Gastroesophageal sphincter (tissue), 4 donors: Measurements from ENCODE around the gene CNTROB. TPM values are rescaled to one million over a fixed set of nuclear protein-coding genes. Genes with fewer than 3 reads are reported as not detected.

Experiments
- ATAC-seq: fragments of 150-250 bp; one replicate; pipeline ENCODE4 v1.9.1; 2016; ENCODE audit warnings: mild to moderate bottlenecking, moderate library complexity
- H3K27ac ChIP-seq, 4 donors: fragments of 200-600 bp; sonication (generic) in 3 of 4; 1 replicate in 3 of 4; 2 replicates in 1 of 4; pipeline ENCODE4 v1.5.1; 2016 to 2019
- H3K27me3 ChIP-seq: fragments of 200-600 bp; sonication (generic); one replicate; pipeline ENCODE4 v1.5.1; 2019
- H3K36me3 ChIP-seq, 2 donors: fragments of 200-600 bp; sonication (generic); one replicate each; pipeline ENCODE4 v1.5.1; 2019; ENCODE audit warnings: control low read depth in 1 of 2
- H3K4me1 ChIP-seq, 3 donors: fragments of 200-600 bp; sonication (generic); 1 replicate in 2 of 3; 2 replicates in 1 of 3; pipeline ENCODE4 v1.5.1; 2016 to 2019; ENCODE audit warnings: control low read depth in 2 of 3
- H3K4me3 ChIP-seq, 2 donors: fragments of 200-600 bp; sonication (generic); one replicate each; pipeline ENCODE4 v1.5.1; 2019; ENCODE audit warnings: mild to moderate bottlenecking in 1 of 2, moderate library complexity in 1 of 2
- H3K9me3 ChIP-seq, 3 donors: fragments of 200-600 bp; sonication (generic); one replicate each; pipeline ENCODE4 v1.5.1; 2017 to 2019; ENCODE audit warnings: control low read depth in 2 of 3
- CTCF ChIP-seq, 4 experiments: fragments of 200-600 bp in 2 of 4; fragments of 450-650 bp in 2 of 4; sonication (generic) in 1 of 4; IDR thresholded peaks; one replicate each; pipeline ENCODE4 v1.5.1; 2017 to 2019; ENCODE audit warnings: antibody characterized with exemption in 4 of 4, mild to moderate bottlenecking in 2 of 4, moderate library complexity in 2 of 4
- EP300 ChIP-seq: sonication (generic); formaldehyde crosslinking; IDR thresholded peaks from one replicate; pipeline ENCODE4 v1.6.1; 2017; ENCODE audit warnings: antibody characterized with exemption, mild to moderate bottlenecking
- POLR2A ChIP-seq, 2 donors: fragments of 450-650 bp; IDR thresholded peaks; one replicate each; pipeline ENCODE4 v1.6.1; 2017; ENCODE audit warnings: antibody characterized with exemption in 2 of 2, mild to moderate bottlenecking in 2 of 2, moderate library complexity in 1 of 2
- POLR2AphosphoS5 ChIP-seq: sonication (generic); formaldehyde crosslinking; IDR thresholded peaks from one replicate; pipeline ENCODE4 v1.6.1; 2017; ENCODE audit warnings: antibody characterized with exemption
- WGBS, 2 donors: methylation state at CpG; one replicate each; pipeline ENCODE4 v1.1.5; 2018; ENCODE audit warnings: low coverage in 1 of 2; 5-methylcytosine and 5-hydroxymethylcytosine counted together
- small RNA-seq, 4 donors: library from RNA; depleted of rRNA; stranded (forward); fragments of <200 nt; gene quantifications; one replicate each; pipeline ENCODE3, GENCODE V24; 2016
- total RNA-seq, 4 donors: library from RNA; depleted of rRNA; stranded (reverse); fragments of >200 nt; gene quantifications; one replicate each; pipeline ENCODE4 v1.1.0, GENCODE V29; 2016

The CNTROB gene
- total RNA-seq, 4 donors from 2014 or later = 15.6 to 31.8 (median 18.2) TPM

GRCh38 chr17:7995724-7996123 is 63.7 kb downstream of the CNTROB start:
- Histone ChIP-seq H3K4me3 (no peak overlapping the region), H3K4me1 (peaks cover 0 to 10% (median 0%) of the 10 kb centered on the region in 3 donors)
- no peak for ATAC-seq

GRCh38 chr17:7997186-7997585 is 65.2 kb downstream of the CNTROB start:
- 18 to 27% methylated on average over 3 to 5 of the region's 5 CpGs for WGBS, 2 donors
- peak; percentile 50 for ATAC-seq
- Histone ChIP-seq H3K4me1 (peaks cover 0 to 11% (median 0%) of the 10 kb centered on the region in 3 donors), H3K27me3 (peaks cover 45% of the 10 kb centered on the region), H3K4me3 (no peak overlapping the region), H3K36me3 (no peaks in the 10 kb centered on the region), H3K9me3 (no peaks in the 10 kb centered on the region), H3K27ac (no peak overlapping the region)
- TF ChIP-seq CTCF (IDR thresholded peaks at IDR 0.05) (peak in 2 of 4 experiments; percentile 29 to 52), POLR2A (IDR thresholded peaks at IDR 0.05) (no peak)

More at GRCh38 chr17:7995724-7996123, 63.7 kb downstream of the CNTROB start:
- peaks cover 36% of the 10 kb centered on the region for H3K27me3 ChIP-seq
- 97% methylated on average over 2 of the region's 2 CpGs; no CpG with 5 or more reads in 1 of the 2 donors for WGBS, 2 donors
- H3K36me3 ChIP-seq = no peaks in the 10 kb centered on the region
- TF ChIP-seq CTCF (IDR thresholded peaks at IDR 0.05) = no peak
- no peak for TF ChIP-seq POLR2A (IDR thresholded peaks at IDR 0.05)
- TF ChIP-seq POLR2AphosphoS5 = no peak
- TF ChIP-seq EP300 = no peak
- H3K27ac ChIP-seq = no peak overlapping the region
- no peaks in the 10 kb centered on the region for H3K9me3 ChIP-seq

Small RNAs within 50 kb of the gene (small RNA-seq; reads per million reads assigned to genes)
- 0 to 2.1 (median 0.69) reads per million in 4 donors for gene SCARNA21

Other genes starting within 250 kb of the CNTROB start
- gene TP53, start 244.7 kb upstream of the CNTROB start, total RNA-seq = 10 to 100 TPM; 14.7 to 16.3 (median 15.6) TPM
- gene WRAP53, start 243.7 kb upstream of the CNTROB start, total RNA-seq = 1 to 10 TPM; 2.8 to 4.7 (median 3.9) TPM
- under 1 TPM in 2 of 4 donors, not detected in 2; 0.27 to 0.52 TPM for gene EFNB3, start 227.0 kb upstream of the CNTROB start, total RNA-seq
- under 1 TPM in 2 of 4 donors, not detected in 2; 0.08 to 0.31 TPM for gene DNAH2, start 214.5 kb upstream of the CNTROB start, total RNA-seq
- 10 to 100 TPM in 3 of 4 donors, 1 to 10 TPM in 1; 5.7 to 16.2 (median 15.6) TPM for gene KDM6B, start 98.0 kb upstream of the CNTROB start, total RNA-seq
- 10 to 100 TPM in 3 of 4 donors, 1 to 10 TPM in 1; 6.5 to 41.6 (median 29.6) TPM for gene TMEM88, start 77.1 kb upstream of the CNTROB start, total RNA-seq
- gene NAA38, start 74.6 kb upstream of the CNTROB start, total RNA-seq = 10 to 100 TPM; 60.5 to 84.7 (median 69.8) TPM
- gene CYB5D1, start 74.2 kb upstream of the CNTROB start, total RNA-seq = 10 to 100 TPM; 12.0 to 18.7 (median 13.7) TPM
- gene CHD3, start 43.4 kb upstream of the CNTROB start, total RNA-seq = 100 to 1,000 TPM in 3 of 4 donors, 10 to 100 TPM in 1; 56.7 to 134 (median 120) TPM
- 1 to 10 TPM; 1.6 to 5.4 (median 2.1) TPM for gene RNF227, start 15.9 kb upstream of the CNTROB start, total RNA-seq
- 1 to 10 TPM in 1 of 4 donors, under 1 TPM in 1, not detected in 2; 0.58 to 1.3 TPM for gene KCNAB3, start 2.4 kb upstream of the CNTROB start, total RNA-seq
- gene TRAPPC1, start 260 bp upstream of the CNTROB start, total RNA-seq = 10 to 100 TPM; 20.9 to 44.2 (median 29.0) TPM
- not detected for gene GUCY2D, start 70.4 kb downstream of the CNTROB start, total RNA-seq
- 1 to 10 TPM in 3 of 4 donors, under 1 TPM in 1; 0.69 to 5.6 (median 2.8) TPM for gene ALOX15B, start 106.9 kb downstream of the CNTROB start, total RNA-seq
- gene ALOX12B, start 155.5 kb downstream of the CNTROB start, total RNA-seq = under 1 TPM in 1 of 4 donors, not detected in 3; 0.17 TPM
- under 1 TPM in 1 of 4 donors, not detected in 3; 0.37 TPM for gene ALOXE3, start 186.3 kb downstream of the CNTROB start, total RNA-seq
- under 1 TPM in 2 of 4 donors, not detected in 2; 0.89 to 0.94 TPM for gene HES7, start 191.9 kb downstream of the CNTROB start, total RNA-seq
- gene PER1, start 220.2 kb downstream of the CNTROB start, total RNA-seq = 100 to 1,000 TPM in 3 of 4 donors, 10 to 100 TPM in 1; 67.1 to 188 (median 136) TPM
- 10 to 100 TPM; 14.6 to 39.8 (median 33.4) TPM for gene VAMP2, start 230.7 kb downstream of the CNTROB start, total RNA-seq
- 10 to 100 TPM; 11.2 to 18.8 (median 15.5) TPM for gene TMEM107, start 244.2 kb downstream of the CNTROB start, total RNA-seq